NCI-H146 treated with DMSO at 0.1 percent for 48 hours (cell line): ENCODE results near the gene DIP2C.
"Not testable (repeated sequence)": the region's sequence is repeated elsewhere in the genome, so short reads cannot be mapped to it uniquely, and the experiment has no call there.

Source experiments
- DNase-seq: peaks from one replicate; lab custom pipeline; 2025; ENCODE audit not compliant: unreplicated experiment; lab: John Stamatoyannopoulos, UW

Gene DIP2C

GRCh38 chr10:459743-460142 lies 229.7 kb downstream of the DIP2C start:
- DNase-seq, result no peak

- DNase-seq, result no peak
These were observed 231.0 kb downstream of the DIP2C start for GRCh38 chr10:458421-458851.

GRCh38 chr10:456486-456885 lies 233.0 kb downstream of the DIP2C start:
- no peak for DNase-seq

- DNase-seq, result no peak
These were observed 234.6 kb downstream of the DIP2C start for GRCh38 chr10:454860-455259.

- no peak for DNase-seq
These were observed 235.8 kb downstream of the DIP2C start for GRCh38 chr10:453647-454046.

GRCh38 chr10:452512-453426 lies 236.7 kb downstream of the DIP2C start:
- no peak for DNase-seq

GRCh38 chr10:451856-452255 lies 237.6 kb downstream of the DIP2C start:
- DNase-seq, result no peak

GRCh38 chr10:451021-451471 lies 238.4 kb downstream of the DIP2C start:
- no peak for DNase-seq

- no peak for DNase-seq
These were observed 239.0 kb downstream of the DIP2C start for GRCh38 chr10:450463-450862.

GRCh38 chr10:449331-449730 lies 240.1 kb downstream of the DIP2C start:
- DNase-seq, result not testable (repeated sequence)

GRCh38 chr10:443459-443858 lies 246.0 kb downstream of the DIP2C start:
- DNase-seq, result no peak

GRCh38 chr10:442209-442608 lies 247.3 kb downstream of the DIP2C start:
- no peak for DNase-seq

- DNase-seq, result no peak
These were observed 247.8 kb downstream of the DIP2C start for GRCh38 chr10:441659-442058.

GRCh38 chr10:440127-440526 lies 249.3 kb downstream of the DIP2C start:
- no peak for DNase-seq

GRCh38 chr10:437698-438490 lies 251.6 kb downstream of the DIP2C start:
- DNase-seq, result no peak

GRCh38 chr10:436911-437665 lies 252.4 kb downstream of the DIP2C start:
- no peak for DNase-seq

- no peak for DNase-seq
These were observed 253.3 kb downstream of the DIP2C start for GRCh38 chr10:436013-436697.

GRCh38 chr10:435397-435796 lies 254.1 kb downstream of the DIP2C start:
- no peak for DNase-seq

- DNase-seq, result no peak
These were observed 259.8 kb downstream of the DIP2C start for GRCh38 chr10:429696-430095.

GRCh38 chr10:427761-428519 lies 261.5 kb downstream of the DIP2C start:
- DNase-seq, result peak; percentile 20
